A673 (cell line): Measurements from ENCODE around the gene KIF23.

Source experiments
- CTCF ChIP-seq: fragments of 300-800, 200-600 bp; sonication (generic); conservative IDR thresholded peaks from 2 replicates; pipeline ENCODE4 v1.5.1; 2017; ENCODE audit warnings: low read depth, mild to moderate bottlenecking, antibody characterized with exemption, low read length, moderate library complexity, mixed read lengths
- EZH2 ChIP-seq: fragments of 200-600 bp; sonication (generic); IDR thresholded peaks from 2 replicates; pipeline ENCODE4 v1.6.1; 2017; ENCODE audit warnings: borderline replicate concordance, low read depth, mild to moderate bottlenecking, mixed read lengths, antibody characterized with exemption, low read length; ENCODE audit not compliant: poor library complexity, severe bottlenecking

- TF ChIP-seq CTCF (no peak), EZH2 (no peak)
Observed at GRCh38 chr15:69482686-69483256, 68.6 kb downstream of the KIF23 start.
